HEK293 (cell line): ENCODE results near the gene SAMD14.

Experiments used
- CTCF ChIA-PET: fragments of 350-600 bp; formaldehyde crosslinking; extraction: SDS; loops from one replicate; lab custom pipeline; 2021; ENCODE audit warnings: antibody characterized with exemption; lab: Yijun Ruan, JAX
- POLR2A ChIA-PET: fragments of 300-600 bp; formaldehyde crosslinking; extraction: SDS; loops from one replicate; lab custom pipeline; 2020; ENCODE audit warnings: antibody characterized with exemption, inconsistent platforms; lab: Yijun Ruan, JAX
- H3K27ac ChIP-seq: fragments of 200-500 bp; sonication (Bioruptor generic); 2 replicates; pipeline ENCODE4 v1.5.1; 2014; ENCODE audit warnings: low read depth, low read length, control low read depth, inconsistent platforms; ENCODE audit errors: extremely low read depth
- H3K36me3 ChIP-seq, 2 experiments: fragments of 200-500 bp in 1 of 2; sonication (Bioruptor generic) in 1 of 2; 1 replicate in 1 of 2; 2 replicates in 1 of 2; pipeline ENCODE4 v1.5.1; 2014 to 2017; ENCODE audit warnings: inconsistent platforms in 2 of 2, low read length in 2 of 2; ENCODE audit not compliant: control insufficient read depth in 2 of 2, insufficient read depth in 1 of 2
- H3K4me1 ChIP-seq: fragments of 200-500 bp; sonication (Bioruptor generic); 2 replicates; pipeline ENCODE4 v1.5.1; 2014; ENCODE audit warnings: mild to moderate bottlenecking, low read length, inconsistent platforms; ENCODE audit not compliant: control insufficient read depth, insufficient read depth
- H3K4me3 ChIP-seq: 2 replicates; pipeline ENCODE4 v1.5.1; 2011; ENCODE audit warnings: low read depth, mild to moderate bottlenecking, control low read depth, low read length, moderate library complexity
- H3K9me3 ChIP-seq: fragments of 200-500 bp; sonication (Bioruptor generic); 2 replicates; pipeline ENCODE4 v1.5.1; 2014; ENCODE audit warnings: low read depth, low read length, inconsistent platforms; ENCODE audit not compliant: control insufficient read depth, insufficient read depth
- EGR2 ChIP-seq: fragments of 450-650 bp; formaldehyde crosslinking; IDR thresholded peaks from 2 replicates; pipeline ENCODE4 v1.5.1; 2016; ENCODE audit warnings: low read depth, missing biosample characterization, missing genetic modification characterization
- IKZF3 ChIP-seq: fragments of 450-650 bp; IDR thresholded peaks from 2 replicates; pipeline ENCODE4 v1.5.0; 2018; ENCODE audit warnings: missing biosample characterization, mild to moderate bottlenecking, missing genetic modification characterization, moderate library complexity
- KLF16 ChIP-seq: fragments of 450-650 bp; formaldehyde crosslinking; IDR thresholded peaks from 2 replicates; pipeline ENCODE4 v1.5.1; 2017; ENCODE audit warnings: missing biosample characterization, missing genetic modification characterization
- PRDM1 ChIP-seq: fragments of 450-650 bp; formaldehyde crosslinking; IDR thresholded peaks from 2 replicates; pipeline ENCODE4; 2016; ENCODE audit warnings: missing biosample characterization, missing genetic modification characterization
- REPIN1 ChIP-seq: fragments of 450-650 bp; formaldehyde crosslinking; IDR thresholded peaks from 2 replicates; pipeline ENCODE4 v1.5.1; 2017; ENCODE audit warnings: missing biosample characterization, missing genetic modification characterization, low read depth
- ZBTB1 ChIP-seq: fragments of 450-650 bp; formaldehyde crosslinking; IDR thresholded peaks from 2 replicates; pipeline ENCODE4 v1.5.1; 2016; ENCODE audit warnings: missing biosample characterization, missing genetic modification characterization
- ZFHX2 ChIP-seq: fragments of 450-650 bp; formaldehyde crosslinking; conservative IDR thresholded peaks from 2 replicates; pipeline ENCODE4 v1.5.1; 2016; ENCODE audit warnings: missing biosample characterization, missing genetic modification characterization
- ZFP37 ChIP-seq: fragments of 450-650 bp; formaldehyde crosslinking; IDR thresholded peaks from 2 replicates; pipeline ENCODE4 v1.5.1; 2016; ENCODE audit warnings: missing biosample characterization, missing genetic modification characterization
- ZNF112 ChIP-seq: fragments of 450-650 bp; formaldehyde crosslinking; IDR thresholded peaks from 2 replicates; pipeline ENCODE4 v1.5.0; 2017; ENCODE audit warnings: missing biosample characterization, missing genetic modification characterization
- ZNF114 ChIP-seq: fragments of 450-650 bp; formaldehyde crosslinking; IDR thresholded peaks from 2 replicates; pipeline ENCODE4 v1.5.0; 2017; ENCODE audit warnings: missing biosample characterization, missing genetic modification characterization
- ZNF121 ChIP-seq: fragments of 450-650 bp; formaldehyde crosslinking; IDR thresholded peaks from 2 replicates; pipeline ENCODE4 v1.5.1; 2016; ENCODE audit warnings: missing biosample characterization, missing genetic modification characterization
- ZNF133 ChIP-seq: fragments of 450-650 bp; formaldehyde crosslinking; IDR thresholded peaks from 2 replicates; pipeline ENCODE4 v1.5.1; 2016; ENCODE audit warnings: missing biosample characterization, missing genetic modification characterization
- ZNF16 ChIP-seq: fragments of 450-650 bp; formaldehyde crosslinking; IDR thresholded peaks from 2 replicates; pipeline ENCODE4 v1.5.1; 2016; ENCODE audit warnings: low read depth, missing biosample characterization, missing genetic modification characterization
- ZNF23 ChIP-seq: fragments of 450-650 bp; formaldehyde crosslinking; IDR thresholded peaks from 2 replicates; pipeline ENCODE4 v1.5.1; 2016; ENCODE audit warnings: missing biosample characterization, missing genetic modification characterization, borderline replicate concordance
- ZNF24 ChIP-seq: fragments of 450-650 bp; formaldehyde crosslinking; IDR thresholded peaks from 2 replicates; pipeline ENCODE4 v1.5.1; 2016; ENCODE audit warnings: missing biosample characterization, missing genetic modification characterization
- ZNF274 ChIP-seq, 2 experiments: fragments of 200-500 bp in 1 of 2; fragments of 450-650 bp in 1 of 2; sonication (Bioruptor generic) in 1 of 2; formaldehyde crosslinking in 1 of 2; IDR thresholded peaks; 2 replicates each; pipeline versions ENCODE4 v1.5.1 to v1.6.1; 2014 to 2016; ENCODE audit warnings: borderline replicate concordance in 1 of 2, inconsistent platforms in 1 of 2, low read length in 1 of 2, missing biosample characterization in 1 of 2, missing genetic modification characterization in 1 of 2
- ZNF529 ChIP-seq: fragments of 450-650 bp; formaldehyde crosslinking; IDR thresholded peaks from 2 replicates; pipeline ENCODE4 v1.5.1; 2017; ENCODE audit warnings: missing genetic modification characterization, missing biosample characterization; ENCODE audit not compliant: insufficient replicate concordance
- ZNF624 ChIP-seq: fragments of 450-650 bp; formaldehyde crosslinking; IDR thresholded peaks from 2 replicates; pipeline ENCODE4 v1.5.1; 2017; ENCODE audit warnings: missing biosample characterization, missing genetic modification characterization
- ZNF654 ChIP-seq: fragments of 450-650 bp; formaldehyde crosslinking; IDR thresholded peaks from 2 replicates; pipeline ENCODE4 v1.5.1; 2016; ENCODE audit warnings: low read depth, missing biosample characterization, missing genetic modification characterization
- ZNF791 ChIP-seq: fragments of 450-650 bp; formaldehyde crosslinking; IDR thresholded peaks from 2 replicates; pipeline ENCODE4 v1.5.1; 2016; ENCODE audit warnings: missing biosample characterization, missing genetic modification characterization
- ZSCAN16 ChIP-seq: fragments of 450-650 bp; formaldehyde crosslinking; IDR thresholded peaks from 2 replicates; pipeline ENCODE4 v1.5.1; 2016; ENCODE audit warnings: missing biosample characterization, missing genetic modification characterization
- ZXDB ChIP-seq: fragments of 450-650 bp; formaldehyde crosslinking; IDR thresholded peaks from 2 replicates; pipeline ENCODE4 v1.5.1; 2016; ENCODE audit warnings: missing biosample characterization, missing genetic modification characterization
- TF ChIP-seq, protein P1 (sequence below): fragments of 450-650 bp; formaldehyde crosslinking; conservative IDR thresholded peaks from 2 replicates; pipeline ENCODE4 v1.5.1; 2016; ENCODE audit warnings: low read depth, missing biosample characterization, missing genetic modification characterization
- TF ChIP-seq, protein P2 (sequence below): fragments of 450-650 bp; formaldehyde crosslinking; IDR thresholded peaks from 2 replicates; pipeline ENCODE4 v1.5.1; 2016; ENCODE audit warnings: missing biosample characterization, missing genetic modification characterization
- TF ChIP-seq, protein P3 (sequence below): fragments of 450-650 bp; formaldehyde crosslinking; IDR thresholded peaks from 2 replicates; pipeline ENCODE4 v1.5.1; 2016; ENCODE audit warnings: missing biosample characterization, missing genetic modification characterization
- TF ChIP-seq, protein P4 (sequence below): fragments of 450-650 bp; formaldehyde crosslinking; IDR thresholded peaks from 2 replicates; pipeline ENCODE4 v1.5.0; 2017; ENCODE audit warnings: missing biosample characterization, missing genetic modification characterization, borderline replicate concordance

The SAMD14 gene

GRCh38 chr17:50168319-50168718 lies 38.4 kb upstream of the SAMD14 start:
- no peaks in the 10 kb centered on the region for H3K9me3 ChIP-seq
- no peaks in the 10 kb centered on the region for H3K36me3 ChIP-seq
- H3K4me3 ChIP-seq: no peak overlapping the region
- POLR2A ChIA-PET: interaction anchor here (1.0 to 2.7 kb wide), 2 partner anchors 10 to 32 kb away, joined by 3 to 10 read pairs; no protein-coding TSS in a partner anchor
- no peak for TF ChIP-seq KLF16 (tag by site-specific recombination)
- TF ChIP-seq ZNF274 (IDR thresholded peaks at IDR 0.05; ENCODE audit: low read length): no peak
- TF ChIP-seq ZNF274 (tag by site-specific recombination; IDR thresholded peaks at IDR 0.05; ENCODE audit: borderline replicate concordance): no peak
- TF ChIP-seq, protein P1, sequence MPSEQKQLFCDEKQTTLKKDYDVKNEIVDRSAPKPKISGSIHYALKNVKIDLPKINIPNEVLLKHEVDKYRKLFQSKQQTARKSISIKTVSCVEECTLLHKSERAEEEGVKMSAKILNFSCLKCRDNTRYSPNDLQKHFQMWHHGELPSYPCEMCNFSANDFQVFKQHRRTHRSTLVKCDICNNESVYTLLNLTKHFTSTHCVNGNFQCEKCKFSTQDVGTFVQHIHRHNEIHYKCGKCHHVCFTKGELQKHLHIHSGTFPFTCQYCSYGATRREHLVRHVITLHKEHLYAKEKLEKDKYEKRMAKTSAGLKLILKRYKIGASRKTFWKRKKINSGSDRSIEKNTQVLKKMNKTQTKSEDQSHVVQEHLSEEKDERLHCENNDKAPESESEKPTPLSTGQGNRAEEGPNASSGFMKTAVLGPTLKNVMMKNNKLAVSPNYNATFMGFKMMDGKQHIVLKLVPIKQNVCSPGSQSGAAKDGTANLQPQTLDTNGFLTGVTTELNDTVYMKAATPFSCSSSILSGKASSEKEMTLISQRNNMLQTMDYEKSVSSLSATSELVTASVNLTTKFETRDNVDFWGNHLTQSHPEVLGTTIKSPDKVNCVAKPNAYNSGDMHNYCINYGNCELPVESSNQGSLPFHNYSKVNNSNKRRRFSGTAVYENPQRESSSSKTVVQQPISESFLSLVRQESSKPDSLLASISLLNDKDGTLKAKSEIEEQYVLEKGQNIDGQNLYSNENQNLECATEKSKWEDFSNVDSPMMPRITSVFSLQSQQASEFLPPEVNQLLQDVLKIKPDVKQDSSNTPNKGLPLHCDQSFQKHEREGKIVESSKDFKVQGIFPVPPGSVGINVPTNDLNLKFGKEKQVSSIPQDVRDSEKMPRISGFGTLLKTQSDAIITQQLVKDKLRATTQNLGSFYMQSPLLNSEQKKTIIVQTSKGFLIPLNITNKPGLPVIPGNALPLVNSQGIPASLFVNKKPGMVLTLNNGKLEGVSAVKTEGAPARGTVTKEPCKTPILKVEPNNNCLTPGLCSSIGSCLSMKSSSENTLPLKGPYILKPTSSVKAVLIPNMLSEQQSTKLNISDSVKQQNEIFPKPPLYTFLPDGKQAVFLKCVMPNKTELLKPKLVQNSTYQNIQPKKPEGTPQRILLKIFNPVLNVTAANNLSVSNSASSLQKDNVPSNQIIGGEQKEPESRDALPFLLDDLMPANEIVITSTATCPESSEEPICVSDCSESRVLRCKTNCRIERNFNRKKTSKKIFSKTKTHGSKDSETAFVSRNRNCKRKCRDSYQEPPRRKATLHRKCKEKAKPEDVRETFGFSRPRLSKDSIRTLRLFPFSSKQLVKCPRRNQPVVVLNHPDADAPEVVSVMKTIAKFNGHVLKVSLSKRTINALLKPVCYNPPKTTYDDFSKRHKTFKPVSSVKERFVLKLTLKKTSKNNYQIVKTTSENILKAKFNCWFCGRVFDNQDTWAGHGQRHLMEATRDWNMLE: no peak
- TF ChIP-seq, protein P2, sequence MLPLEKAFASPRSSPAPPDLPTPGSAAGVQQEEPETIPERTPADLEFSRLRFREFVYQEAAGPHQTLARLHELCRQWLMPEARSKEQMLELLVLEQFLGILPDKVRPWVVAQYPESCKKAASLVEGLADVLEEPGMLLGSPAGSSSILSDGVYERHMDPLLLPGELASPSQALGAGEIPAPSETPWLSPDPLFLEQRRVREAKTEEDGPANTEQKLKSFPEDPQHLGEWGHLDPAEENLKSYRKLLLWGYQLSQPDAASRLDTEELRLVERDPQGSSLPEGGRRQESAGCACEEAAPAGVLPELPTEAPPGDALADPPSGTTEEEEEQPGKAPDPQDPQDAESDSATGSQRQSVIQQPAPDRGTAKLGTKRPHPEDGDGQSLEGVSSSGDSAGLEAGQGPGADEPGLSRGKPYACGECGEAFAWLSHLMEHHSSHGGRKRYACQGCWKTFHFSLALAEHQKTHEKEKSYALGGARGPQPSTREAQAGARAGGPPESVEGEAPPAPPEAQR (tag by site-specific recombination): no peak
- TF ChIP-seq ZNF23 (tag by site-specific recombination): no peak
- no peak for TF ChIP-seq ZNF529
- TF ChIP-seq, protein P3, sequence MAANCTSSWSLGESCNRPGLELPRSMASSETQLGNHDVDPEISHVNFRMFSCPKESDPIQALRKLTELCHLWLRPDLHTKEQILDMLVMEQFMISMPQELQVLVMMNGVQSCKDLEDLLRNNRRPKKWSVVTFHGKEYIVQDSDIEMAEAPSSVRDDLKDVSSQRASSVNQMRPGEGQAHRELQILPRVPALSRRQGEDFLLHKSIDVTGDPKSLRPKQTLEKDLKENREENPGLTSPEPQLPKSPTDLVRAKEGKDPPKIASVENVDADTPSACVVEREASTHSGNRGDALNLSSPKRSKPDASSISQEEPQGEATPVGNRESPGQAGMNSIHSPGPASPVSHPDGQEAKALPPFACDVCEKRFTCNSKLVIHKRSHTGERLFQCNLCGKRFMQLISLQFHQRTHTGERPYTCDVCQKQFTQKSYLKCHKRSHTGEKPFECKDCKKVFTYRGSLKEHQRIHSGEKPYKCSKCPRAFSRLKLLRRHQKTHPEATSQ: no peak
- TF ChIP-seq IKZF3 (tag by site-specific recombination): no peak
- no peak for TF ChIP-seq PRDM1 (tag by site-specific recombination)
- no peak for TF ChIP-seq EGR2 (tag by site-specific recombination)
- no peak for TF ChIP-seq ZNF791 (tag by site-specific recombination)
- no peak for TF ChIP-seq ZFP37 (tag by site-specific recombination)
- no peak for TF ChIP-seq ZNF121 (tag by site-specific recombination)
- no peak for TF ChIP-seq ZNF624 (tag by site-specific recombination)
- TF ChIP-seq ZNF114 (tag by site-specific recombination): no peak
- no peak for TF ChIP-seq ZNF654 (tag by site-specific recombination)
- CTCF ChIA-PET: interaction anchor here (0.6 to 9.6 kb wide), 9 partner anchors 10 to 809 kb away, joined by 3 to 174 read pairs (median 29); partner anchors contain the start of genes COL1A1 and TMEM92
- no peak overlapping the region for H3K27ac ChIP-seq
- H3K4me1 ChIP-seq: no peaks in the 10 kb centered on the region

DNA sequence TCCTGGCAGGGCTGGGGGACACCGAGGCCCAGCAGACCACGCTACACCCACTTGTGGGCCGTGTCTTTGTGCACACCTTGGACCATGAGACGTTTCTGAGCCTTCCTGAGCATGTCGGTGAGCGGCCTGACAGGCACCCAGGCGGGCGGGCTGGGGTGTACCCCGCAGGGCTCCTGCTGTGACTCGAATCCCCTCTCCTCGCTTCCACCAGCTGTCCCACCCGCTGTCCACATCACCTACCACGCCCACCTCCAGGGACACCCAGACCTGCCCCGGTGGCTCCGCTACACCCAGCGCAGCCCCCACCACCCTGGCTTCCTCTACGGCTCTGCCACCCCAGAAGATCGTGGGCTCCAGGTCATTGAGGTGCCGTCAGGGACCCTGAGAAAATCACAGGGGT lies 37.4 kb upstream of the SAMD14 start:
- POLR2A ChIA-PET: interaction anchor here (2.7 kb wide), 1 partner anchor 10 kb away, joined by 10 read pairs; no protein-coding TSS in a partner anchor
- CTCF ChIA-PET: interaction anchor here (0.6 to 9.6 kb wide), 6 partner anchors 11 to 129 kb away, joined by 3 to 174 read pairs (median 44); no protein-coding TSS in a partner anchor
- no peaks in the 10 kb centered on the region for H3K4me1 ChIP-seq
- TF ChIP-seq ZSCAN16 (tag by site-specific recombination): no peak
- TF ChIP-seq ZNF16 (tag by site-specific recombination): no peak
- no peak for TF ChIP-seq ZNF112 (tag by site-specific recombination)
- no peak for TF ChIP-seq ZNF133 (tag by site-specific recombination)
- no peak for TF ChIP-seq ZFHX2
- TF ChIP-seq, protein P4, sequence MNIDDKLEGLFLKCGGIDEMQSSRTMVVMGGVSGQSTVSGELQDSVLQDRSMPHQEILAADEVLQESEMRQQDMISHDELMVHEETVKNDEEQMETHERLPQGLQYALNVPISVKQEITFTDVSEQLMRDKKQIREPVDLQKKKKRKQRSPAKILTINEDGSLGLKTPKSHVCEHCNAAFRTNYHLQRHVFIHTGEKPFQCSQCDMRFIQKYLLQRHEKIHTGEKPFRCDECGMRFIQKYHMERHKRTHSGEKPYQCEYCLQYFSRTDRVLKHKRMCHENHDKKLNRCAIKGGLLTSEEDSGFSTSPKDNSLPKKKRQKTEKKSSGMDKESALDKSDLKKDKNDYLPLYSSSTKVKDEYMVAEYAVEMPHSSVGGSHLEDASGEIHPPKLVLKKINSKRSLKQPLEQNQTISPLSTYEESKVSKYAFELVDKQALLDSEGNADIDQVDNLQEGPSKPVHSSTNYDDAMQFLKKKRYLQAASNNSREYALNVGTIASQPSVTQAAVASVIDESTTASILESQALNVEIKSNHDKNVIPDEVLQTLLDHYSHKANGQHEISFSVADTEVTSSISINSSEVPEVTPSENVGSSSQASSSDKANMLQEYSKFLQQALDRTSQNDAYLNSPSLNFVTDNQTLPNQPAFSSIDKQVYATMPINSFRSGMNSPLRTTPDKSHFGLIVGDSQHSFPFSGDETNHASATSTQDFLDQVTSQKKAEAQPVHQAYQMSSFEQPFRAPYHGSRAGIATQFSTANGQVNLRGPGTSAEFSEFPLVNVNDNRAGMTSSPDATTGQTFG: no peak
- no peak for TF ChIP-seq REPIN1 (tag by site-specific recombination)
- no peak for TF ChIP-seq ZNF24 (tag by site-specific recombination)
- no peak for TF ChIP-seq ZBTB1
- no peak for TF ChIP-seq ZXDB (tag by site-specific recombination)

More for the DNA sequence above, 37.4 kb upstream of the SAMD14 start:
- H3K27ac ChIP-seq: no peak overlapping the region
- no peaks in the 10 kb centered on the region for H3K9me3 ChIP-seq
- no peak overlapping the region for H3K4me3 ChIP-seq
- H3K36me3 ChIP-seq: no peaks in the 10 kb centered on the region
